IMR-90 (cell line): Measurements from ENCODE around the gene CRACDL. TPM values are rescaled to one million over a fixed set of nuclear protein-coding genes. Genes with fewer than 3 reads are reported as not detected.

Source experiments
- ATAC-seq: fragments of 200-7000 bp; cut with Tn5 transposase; 2 replicates; pipeline ENCODE4 v1.9.1; 2020; ENCODE audit warnings: low read depth, mild to moderate bottlenecking, moderate library complexity
- BruUV-seq: library from RNA; stranded (reverse); fragments of 400-500 nt; replicated peaks from 2 replicates; lab custom pipeline; 2021; lab: Mats Ljungman, UMichigan
- CTCF ChIA-PET: fragments of 300-600 bp; formaldehyde crosslinking; extraction: SDS; loops from one replicate; lab custom pipeline; 2021; ENCODE audit warnings: antibody characterized with exemption; lab: Yijun Ruan, JAX
- POLR2A ChIA-PET: fragments of 300-600 bp; sonication (Branson Sonifier 250); formaldehyde crosslinking; loops from one replicate; lab custom pipeline; 2022; ENCODE audit warnings: antibody characterized with exemption; ENCODE audit not compliant: unreplicated experiment; lab: Charles Lee
- DNase-seq: peaks from one replicate; pipeline ENCODE4 v3.0.0; 2013
- H2AFZ ChIP-seq: replicated peaks from 2 replicates; pipeline ENCODE3; 2013; ENCODE audit warnings: low read length, mild to moderate bottlenecking; ENCODE audit not compliant: poor library complexity
- H2AK5ac ChIP-seq: 2 replicates; pipeline ENCODE4 v1.6.1; 2013; ENCODE audit warnings: low read depth, low read length, inconsistent platforms
- H2AK9ac ChIP-seq: replicated peaks from 2 replicates; pipeline ENCODE3; 2013; ENCODE audit warnings: mild to moderate bottlenecking, low read depth, low read length, moderate library complexity; ENCODE audit not compliant: poor library complexity
- H2BK120ac ChIP-seq: 2 replicates; pipeline ENCODE4 v1.6.1; 2013; ENCODE audit warnings: low read depth, low read length, inconsistent platforms
- H2BK15ac ChIP-seq: 3 replicates; pipeline ENCODE4 v1.6.1; 2013; ENCODE audit warnings: low read depth, low read length, inconsistent platforms
- H2BK20ac ChIP-seq: 2 replicates; pipeline ENCODE4 v1.6.1; 2013; ENCODE audit warnings: low read depth, mild to moderate bottlenecking, inconsistent platforms, low read length, moderate library complexity
- H2BK5ac ChIP-seq: 2 replicates; pipeline ENCODE4 v1.6.1; 2013; ENCODE audit warnings: mild to moderate bottlenecking, low read depth, low read length, inconsistent platforms; ENCODE audit not compliant: poor library complexity, severe bottlenecking
- H3K14ac ChIP-seq: replicated peaks from 2 replicates; pipeline ENCODE4 v1.6.1; 2013; ENCODE audit warnings: low read depth, low read length, inconsistent platforms
- H3K18ac ChIP-seq: 2 replicates; pipeline ENCODE4 v1.6.1; 2013; ENCODE audit warnings: low read depth, low read length, control low read depth
- H3K23ac ChIP-seq: 2 replicates; pipeline ENCODE4 v1.6.1; 2013; ENCODE audit warnings: low read depth, low read length, inconsistent platforms
- H3K27ac ChIP-seq: 2 replicates; pipeline ENCODE4 v1.5.1; 2013; ENCODE audit warnings: mild to moderate bottlenecking, control low read depth, low read length; ENCODE audit not compliant: insufficient read depth
- H3K27me3 ChIP-seq: 2 replicates; pipeline ENCODE4 v1.6.1; 2013; ENCODE audit warnings: low read length; ENCODE audit not compliant: control insufficient read depth, insufficient read depth
- H3K36me3 ChIP-seq: 2 replicates; pipeline ENCODE4 v1.6.1; 2013; ENCODE audit warnings: low read length, mixed read lengths; ENCODE audit not compliant: control insufficient read depth, insufficient read depth
- H3K4ac ChIP-seq: 2 replicates; pipeline ENCODE4 v1.6.1; 2013; ENCODE audit warnings: low read depth, low read length, inconsistent platforms
- H3K4me1 ChIP-seq: 2 replicates; pipeline ENCODE4 v1.6.1; 2013; ENCODE audit warnings: low read length, mixed read lengths; ENCODE audit not compliant: control insufficient read depth, insufficient read depth
- H3K4me2 ChIP-seq: 2 replicates; pipeline ENCODE4 v1.6.1; 2013; ENCODE audit warnings: low read depth, mild to moderate bottlenecking, control low read depth, low read length, moderate library complexity
- H3K4me3 ChIP-seq: 2 replicates; pipeline ENCODE4 v1.5.1; 2013; ENCODE audit warnings: low read depth, mild to moderate bottlenecking, control low read depth, low read length, moderate library complexity; ENCODE audit not compliant: insufficient read depth
- H3K56ac ChIP-seq: 2 replicates; pipeline ENCODE4 v1.6.1; 2013; ENCODE audit warnings: low read length, inconsistent platforms; ENCODE audit not compliant: insufficient read depth; ENCODE audit errors: extremely low read depth
- H3K79me1 ChIP-seq, 2 experiments: 2 replicates each; pipeline ENCODE4 v1.6.1; 2013; ENCODE audit warnings: low read length in 2 of 2, inconsistent platforms in 1 of 2, low read depth in 1 of 2
- H3K9ac ChIP-seq: 2 replicates; pipeline ENCODE4 v1.6.1; 2013; ENCODE audit warnings: low read depth, low read length, control low read depth
- H3K9me1 ChIP-seq: 2 replicates; pipeline ENCODE4 v1.6.1; 2013; ENCODE audit warnings: low read length, inconsistent platforms; ENCODE audit not compliant: insufficient read depth
- H3K9me3 ChIP-seq: 2 replicates; pipeline ENCODE4 v1.6.1; 2013; ENCODE audit warnings: low read length; ENCODE audit not compliant: control insufficient read depth, insufficient read depth
- H4K20me1 ChIP-seq: 2 replicates; pipeline ENCODE4 v1.6.1; 2013; ENCODE audit warnings: low read length, inconsistent platforms; ENCODE audit not compliant: insufficient read depth
- H4K5ac ChIP-seq: 2 replicates; pipeline ENCODE4 v1.6.1; 2013; ENCODE audit warnings: mild to moderate bottlenecking, low read depth, low read length, control low read depth
- H4K8ac ChIP-seq, 2 experiments: 2 replicates each; pipeline ENCODE4 v1.6.1; 2013; ENCODE audit warnings: low read depth in 2 of 2, low read length in 2 of 2, control low read depth in 1 of 2, inconsistent platforms in 1 of 2
- H4K91ac ChIP-seq: 2 replicates; pipeline ENCODE4 v1.6.1; 2013; ENCODE audit warnings: low read depth, low read length, inconsistent platforms; ENCODE audit not compliant: insufficient read depth
- BHLHE40 ChIP-seq: fragments of 150-350 bp; IDR thresholded peaks from 2 replicates; pipeline ENCODE4 v1.6.1; 2016; ENCODE audit warnings: mild to moderate bottlenecking, low read depth, low read length
- CEBPB ChIP-seq: IDR thresholded peaks from 2 replicates; pipeline ENCODE4 v1.6.1; 2012; ENCODE audit warnings: low read depth, low read length, improper control_type of control experiment
- CHD1 ChIP-seq: IDR thresholded peaks from 2 replicates; pipeline ENCODE4 v1.6.1; 2012; ENCODE audit warnings: low read depth, low read length, improper control_type of control experiment
- FOS ChIP-seq: fragments of 150-350 bp; IDR thresholded peaks from 2 replicates; pipeline ENCODE4 v1.6.1; 2016; ENCODE audit warnings: low read depth, low read length
- MAFK ChIP-seq: IDR thresholded peaks from 2 replicates; pipeline ENCODE4 v1.6.1; 2012; ENCODE audit warnings: low read depth, low read length, improper control_type of control experiment
- MAZ ChIP-seq: IDR thresholded peaks from 2 replicates; pipeline ENCODE4 v1.6.1; 2012; ENCODE audit warnings: low read depth, mild to moderate bottlenecking, low read length, improper control_type of control experiment, moderate library complexity, borderline replicate concordance
- MXI1 ChIP-seq: IDR thresholded peaks from 2 replicates; pipeline ENCODE4 v1.6.1; 2012; ENCODE audit warnings: low read depth, mild to moderate bottlenecking, low read length, moderate library complexity, borderline replicate concordance
- NFE2L2 ChIP-seq: fragments of 150-350 bp; IDR thresholded peaks from 2 replicates; pipeline ENCODE4 v1.6.1; 2016; ENCODE audit warnings: low read depth, mild to moderate bottlenecking, low read length
- POLR2A ChIP-seq: IDR thresholded peaks from 2 replicates; pipeline ENCODE4 v1.6.1; 2012; ENCODE audit warnings: mild to moderate bottlenecking, low read depth, low read length
- RAD21 ChIP-seq: IDR thresholded peaks from 2 replicates; pipeline ENCODE4 v1.6.1; 2012; ENCODE audit warnings: low read length, improper control_type of control experiment
- RCOR1 ChIP-seq: IDR thresholded peaks from 2 replicates; pipeline ENCODE4 v1.6.1; 2012; ENCODE audit warnings: mild to moderate bottlenecking, low read length, improper control_type of control experiment; ENCODE audit not compliant: insufficient replicate concordance
- RFX5 ChIP-seq: IDR thresholded peaks from 2 replicates; pipeline ENCODE4 v1.8.0; 2012; ENCODE audit warnings: low read depth, mild to moderate bottlenecking, low read length, moderate library complexity
- SMC3 ChIP-seq: fragments of 150-350 bp; IDR thresholded peaks from 2 replicates; pipeline ENCODE4 v1.6.1; 2016; ENCODE audit warnings: low read depth, mild to moderate bottlenecking, antibody characterized with exemption, low read length, moderate library complexity
- USF2 ChIP-seq: fragments of 150-350 bp; IDR thresholded peaks from 2 replicates; pipeline ENCODE4 v1.6.1; 2017; ENCODE audit warnings: mild to moderate bottlenecking, antibody characterized with exemption, low read length, low read depth
- WGBS, 2 experiments: methylation state at CpG; one replicate each; pipeline versions ENCODE4 v1.1.5 to v1.1.7; 2013; ENCODE audit warnings: missing lambda C conversion rate in 2 of 2; ENCODE audit not compliant: insufficient read length in 1 of 2; ENCODE audit errors: extremely low coverage in 2 of 2; 5-methylcytosine and 5-hydroxymethylcytosine counted together
- dilution Hi-C: fragments of 300-500 bp; cut with HindIII; formaldehyde crosslinking; loops from one replicate; pipeline ENCODE4 v1.14.3; 2018; ENCODE audit warnings: low sequenced_read_pairs; ENCODE audit not compliant: unreplicated experiment
- in situ Hi-C: fragments of 300-500 bp; cut with MboI; formaldehyde crosslinking; loops from 3 replicates; pipeline ENCODE4 v1.14.3; 2019; ENCODE audit warnings: low sequenced_read_pairs, inconsistent platforms, mixed read lengths
- intact Hi-C: fragments of 100-400 bp; cut with micrococcal nuclease; formaldehyde crosslinking; loops from 2 replicates; pipeline ENCODE4 v1.10.0; 2022
- polyA plus RNA-seq, 3 experiments: library from polyadenylated mRNA; depleted of rRNA; stranded (reverse); fragments of >200 nt; gene quantifications; 2 replicates each; pipeline ENCODE4 v1.2.3, GENCODE V29; 2012; ENCODE audit warnings: low replicate concordance in 1 of 3
- total RNA-seq: library from RNA; depleted of rRNA; stranded (reverse); fragments of >200 nt; gene quantifications from 2 replicates; pipeline ENCODE4 v1.2.3, GENCODE V29; 2012
- TF ChIP-seq, protein P1 (sequence below): fragments of 150-350 bp; IDR thresholded peaks from 2 replicates; pipeline ENCODE4 v1.6.1; 2016; ENCODE audit warnings: low read depth, mild to moderate bottlenecking, low read length, moderate library complexity, borderline replicate concordance

Gene CRACDL
- total and polyA plus RNA-seq, 2 of the 4 experiments (the other 2 are of a cell fraction): not detected

- Histone ChIP-seq H3K36me3 (no peaks in the 10 kb centered on the region), H3K56ac (no peak overlapping the region), H2BK5ac (no peak overlapping the region), H2AK9ac (no peak overlapping the region), H2BK15ac (no peak overlapping the region), H3K27ac (no peak overlapping the region), H4K5ac (no peak overlapping the region), H3K4me1 (no peaks in the 10 kb centered on the region), H2AK5ac (no peak overlapping the region), H2BK120ac (no peak overlapping the region), H3K27me3 (peaks cover 5% of the 10 kb centered on the region), H4K20me1 (no peaks in the 10 kb centered on the region), H3K9ac (no peak overlapping the region), H4K91ac (no peak overlapping the region), H3K14ac (no peak overlapping the region), H3K9me3 (no peaks in the 10 kb centered on the region), H3K79me1 (no peaks in the 10 kb centered on the region), H3K4me3 (no peak overlapping the region), H3K4me2 (no peak overlapping the region), H2BK20ac (no peak overlapping the region), H4K8ac (no peak overlapping the region), H3K23ac (no peak overlapping the region), H3K18ac (no peak overlapping the region), H3K4ac (no peak overlapping the region), H2AFZ (no peak overlapping the region), H3K9me1 (no peaks in the 10 kb centered on the region)
- intact Hi-C loops (no loop called here), in situ Hi-C loops (no loop called here), dilution Hi-C loops (no loop called here)
- no peak for DNase-seq
- 69% methylated on average over 8 of the region's 25 CpGs; no CpG with 5 or more reads in 1 of the 2 experiments for WGBS, 2 experiments
- no TSS peak for BruUV-seq
- ChIA-PET POLR2A (no interaction called here), CTCF (no interaction called here)
- no peak for ATAC-seq
- TF ChIP-seq BHLHE40: no peak
- TF ChIP-seq, protein P1, sequence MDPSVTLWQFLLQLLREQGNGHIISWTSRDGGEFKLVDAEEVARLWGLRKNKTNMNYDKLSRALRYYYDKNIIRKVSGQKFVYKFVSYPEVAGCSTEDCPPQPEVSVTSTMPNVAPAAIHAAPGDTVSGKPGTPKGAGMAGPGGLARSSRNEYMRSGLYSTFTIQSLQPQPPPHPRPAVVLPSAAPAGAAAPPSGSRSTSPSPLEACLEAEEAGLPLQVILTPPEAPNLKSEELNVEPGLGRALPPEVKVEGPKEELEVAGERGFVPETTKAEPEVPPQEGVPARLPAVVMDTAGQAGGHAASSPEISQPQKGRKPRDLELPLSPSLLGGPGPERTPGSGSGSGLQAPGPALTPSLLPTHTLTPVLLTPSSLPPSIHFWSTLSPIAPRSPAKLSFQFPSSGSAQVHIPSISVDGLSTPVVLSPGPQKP: no peak
- TF ChIP-seq CEBPB: no peak
- TF ChIP-seq USF2: no peak
- no peak for TF ChIP-seq MXI1
- no peak for TF ChIP-seq POLR2A
- TF ChIP-seq RCOR1: no peak
- TF ChIP-seq MAFK: no peak
- no peak for TF ChIP-seq SMC3
- TF ChIP-seq NFE2L2: no peak
- no peak for TF ChIP-seq CHD1
- TF ChIP-seq FOS: no peak
- TF ChIP-seq MAZ: no peak
- no peak for TF ChIP-seq RFX5
- TF ChIP-seq RAD21: no peak
Observed at GRCh38 chr2:98902209-98903063, 33.6 kb downstream of the CRACDL start.
